SJSA1 (cell line): ENCODE data around the gene NCAPG2. TPM values are rescaled to one million over a fixed set of nuclear protein-coding genes. Genes with fewer than 3 reads are reported as not detected.
A peak's percentile ranks its signal among the peaks of the same experiment; 100 is the strongest.
"Not testable (repeated sequence)": the region's sequence is repeated elsewhere in the genome, so short reads cannot be mapped to it uniquely, and the experiment has no call there.

Source experiments
- DNase-seq, 2 experiments: peaks; one replicate each; pipeline ENCODE4 v3.0.0-alpha.2; 2015 to 2020; ENCODE audit warnings: low spot score in 2 of 2, low read depth in 1 of 2
- H3K27ac ChIP-seq: fragments of 250-450 bp; sonication (Bioruptor Pico); 2 replicates; pipeline ENCODE4 v1.5.1; 2020; ENCODE audit warnings: mild to moderate bottlenecking, moderate library complexity
- H3K27me3 ChIP-seq: fragments of 250-450 bp; sonication (Bioruptor Pico); replicated peaks from 2 replicates; pipeline ENCODE4 v1.5.1; 2020; ENCODE audit warnings: mild to moderate bottlenecking, moderate library complexity
- H3K36me3 ChIP-seq: fragments of 250-450 bp; sonication (Bioruptor Pico); 2 replicates; pipeline ENCODE4 v1.5.1; 2020; ENCODE audit warnings: mild to moderate bottlenecking
- H3K4me1 ChIP-seq: fragments of 250-450 bp; sonication (Bioruptor Pico); replicated peaks from 2 replicates; pipeline ENCODE4 v1.6.1; 2021; ENCODE audit warnings: mild to moderate bottlenecking
- H3K4me3 ChIP-seq: fragments of 250-450 bp; sonication (Bioruptor Pico); 2 replicates; pipeline ENCODE4 v1.5.1; 2020; ENCODE audit warnings: mild to moderate bottlenecking
- H3K9me3 ChIP-seq: fragments of 250-450 bp; sonication (Bioruptor Pico); replicated peaks from 2 replicates; pipeline ENCODE4 v1.5.1; 2020; ENCODE audit warnings: mild to moderate bottlenecking
- total RNA-seq: library from RNA; depleted of rRNA; stranded (reverse); fragments of >200 nt; shearing (Covaris generic); gene quantifications from 2 replicates; pipeline ENCODE4 v1.2.3, GENCODE V29; 2014

NCAPG2 gene
- total RNA-seq, 1 experiment from 2014 or later: 61.4 TPM

DNA sequence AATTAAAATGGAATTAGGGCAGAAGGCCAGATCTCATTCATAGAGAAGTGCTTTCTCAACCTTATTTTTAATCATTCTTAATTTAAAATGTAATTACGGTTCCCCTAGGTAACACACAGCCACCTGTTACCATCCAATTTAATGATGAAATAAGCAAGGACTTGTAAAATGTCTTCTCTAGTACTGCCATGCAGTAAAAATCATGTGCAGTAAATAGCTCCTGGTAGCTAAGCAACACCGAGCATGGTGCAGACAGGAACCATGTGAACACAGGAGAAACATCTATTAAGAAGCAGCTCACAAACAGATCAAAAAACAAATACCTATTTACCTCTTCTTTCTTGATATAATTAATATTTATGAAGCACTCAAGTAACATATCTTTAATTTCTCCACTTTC is 15.1 kb downstream of the NCAPG2 start:
- no peaks in the 10 kb centered on the region for H3K27me3 ChIP-seq

DNA sequence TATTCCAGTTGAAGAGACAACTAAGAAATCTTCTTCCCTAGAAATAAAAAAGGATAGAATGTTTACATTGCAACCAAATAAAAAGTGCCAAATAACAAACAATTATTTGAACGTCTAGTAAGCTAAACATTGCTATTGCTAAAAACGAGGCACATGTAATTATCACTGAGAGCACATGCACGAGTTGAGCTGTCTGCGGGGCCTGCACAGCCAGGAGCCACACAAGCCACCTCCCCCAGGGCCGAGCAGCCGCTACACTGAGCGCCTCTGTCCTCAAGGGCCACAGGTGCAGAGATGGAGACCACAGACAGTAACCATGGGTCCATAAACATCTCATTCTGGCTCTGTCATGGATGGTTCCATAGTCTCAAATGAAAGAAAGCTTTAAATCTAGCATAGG is 17.2 kb downstream of the NCAPG2 start:
- Histone ChIP-seq H3K4me3 (no peak overlapping the region), H3K36me3 (peaks cover 91% of the 10 kb centered on the region)
- DNase-seq: no peak

More for the DNA sequence above, 15.1 kb downstream of the NCAPG2 start:
- Histone ChIP-seq H3K9me3 (no peaks in the 10 kb centered on the region), H3K4me3 (no peak overlapping the region), H3K27ac (no peak overlapping the region), H3K36me3 (peaks cover 96% of the 10 kb centered on the region), H3K4me1 (peaks cover 14% of the 10 kb centered on the region)
- DNase-seq: no peak

DNA sequence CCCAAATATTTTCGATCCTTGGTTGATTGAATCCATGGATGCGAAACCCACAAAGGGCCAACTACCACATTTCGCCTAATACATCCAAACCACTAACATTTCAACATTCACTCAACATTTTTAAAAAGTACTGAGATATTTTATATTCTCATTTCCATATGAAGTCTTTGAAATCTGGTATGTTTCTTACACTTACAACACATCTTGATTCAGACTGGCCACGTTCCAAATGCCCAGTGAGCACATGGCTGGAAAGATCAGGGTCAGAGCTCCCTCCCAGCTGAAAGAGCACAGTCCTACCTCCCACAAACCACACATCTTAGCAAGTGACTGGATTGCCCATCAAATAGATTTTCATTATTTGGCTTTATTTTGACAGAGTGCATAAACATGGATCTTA is 18.9 kb downstream of the NCAPG2 start:
- Histone ChIP-seq H3K27ac (no peak overlapping the region), H3K4me3 (no peak overlapping the region)
- DNase-seq: no peak

More for the DNA sequence above, 17.2 kb downstream of the NCAPG2 start:
- H3K27ac ChIP-seq: no peak overlapping the region
- H3K9me3 ChIP-seq: no peaks in the 10 kb centered on the region
- H3K27me3 ChIP-seq: no peaks in the 10 kb centered on the region
- H3K4me1 ChIP-seq: peaks cover 33% of the 10 kb centered on the region

DNA sequence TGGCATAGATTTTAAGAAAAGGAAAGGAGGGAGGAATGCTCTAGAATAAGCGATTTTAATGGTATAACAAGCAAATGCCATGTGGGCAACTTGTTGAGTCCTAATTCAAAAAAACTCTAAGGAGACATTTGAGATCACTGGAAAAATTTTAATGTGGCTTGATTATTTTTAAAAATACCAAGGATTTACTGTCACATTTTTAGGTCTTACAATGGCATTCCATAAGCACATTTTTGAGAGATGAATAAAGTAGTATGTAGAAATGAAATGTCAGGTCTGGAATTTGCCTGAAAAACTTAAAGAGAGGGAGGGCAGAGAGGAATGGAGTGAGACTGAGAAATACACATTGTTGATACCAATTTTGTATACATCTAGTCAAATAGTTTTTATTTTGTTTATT is 20.3 kb downstream of the NCAPG2 start:
- H3K27ac ChIP-seq: peak overlapping the region; percentile 86

More for the DNA sequence above, 18.9 kb downstream of the NCAPG2 start:
- peaks cover 50% of the 10 kb centered on the region for H3K4me1 ChIP-seq
- peaks cover 84% of the 10 kb centered on the region for H3K36me3 ChIP-seq
- H3K27me3 ChIP-seq: no peaks in the 10 kb centered on the region
- H3K9me3 ChIP-seq: no peaks in the 10 kb centered on the region

DNA sequence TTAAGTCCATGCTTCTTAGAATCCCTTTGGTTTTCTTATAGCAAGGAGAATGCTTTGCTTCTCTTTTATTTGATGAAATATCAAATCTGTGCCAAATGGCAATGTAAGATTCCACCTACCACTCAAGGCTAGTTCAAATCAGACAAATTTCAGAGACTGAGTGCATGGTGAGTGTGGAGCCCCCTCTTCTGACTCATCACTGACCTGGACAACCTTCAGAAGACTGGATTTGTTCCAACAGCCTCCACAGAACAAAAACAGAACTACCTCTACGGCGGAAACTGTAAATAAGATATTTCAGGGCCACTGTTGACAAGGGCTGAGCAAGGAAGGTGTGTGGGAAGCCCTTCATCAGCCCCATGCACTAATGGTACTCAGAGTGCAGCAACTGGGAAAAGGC is 21.1 kb downstream of the NCAPG2 start:
- Histone ChIP-seq H3K9me3 (no peaks in the 10 kb centered on the region), H3K27me3 (no peaks in the 10 kb centered on the region), H3K27ac (peak overlapping the region; percentile 86), H3K4me1 (peaks cover 59% of the 10 kb centered on the region), H3K36me3 (peaks cover 82% of the 10 kb centered on the region), H3K4me3 (no peak overlapping the region)
- DNase-seq: peak in 1 of 2 experiments; percentile 60

More for the DNA sequence above, 20.3 kb downstream of the NCAPG2 start:
- no peak overlapping the region for H3K4me3 ChIP-seq
- H3K27me3 ChIP-seq: no peaks in the 10 kb centered on the region
- H3K9me3 ChIP-seq: no peaks in the 10 kb centered on the region
- peaks cover 59% of the 10 kb centered on the region for H3K4me1 ChIP-seq
- H3K36me3 ChIP-seq: peaks cover 84% of the 10 kb centered on the region
- peak in 1 of 2 experiments; percentile 86 for DNase-seq

DNA sequence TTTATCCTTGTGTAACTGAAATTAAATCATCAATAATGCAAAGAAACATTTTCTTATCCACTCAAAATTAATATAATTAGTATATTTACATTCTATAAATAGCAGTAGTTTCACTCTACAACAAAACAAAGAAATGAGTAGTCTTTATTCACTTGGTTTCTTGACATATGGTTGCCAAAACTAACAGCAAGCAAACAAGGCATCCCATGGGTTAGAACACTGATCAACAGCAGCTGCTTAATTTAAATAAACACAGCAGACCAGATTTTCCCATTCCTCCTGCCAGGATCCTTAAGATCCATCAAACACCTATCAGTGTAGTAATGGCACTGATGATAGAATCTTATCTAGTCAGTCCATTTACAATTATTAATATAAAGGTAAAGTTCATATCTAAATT is 22.1 kb downstream of the NCAPG2 start:
- Histone ChIP-seq H3K9me3 (no peaks in the 10 kb centered on the region), H3K36me3 (peaks cover 79% of the 10 kb centered on the region), H3K27me3 (no peaks in the 10 kb centered on the region), H3K27ac (peak overlapping the region; percentile 86), H3K4me3 (no peak overlapping the region), H3K4me1 (peaks cover 59% of the 10 kb centered on the region)
- no peak for DNase-seq

DNA sequence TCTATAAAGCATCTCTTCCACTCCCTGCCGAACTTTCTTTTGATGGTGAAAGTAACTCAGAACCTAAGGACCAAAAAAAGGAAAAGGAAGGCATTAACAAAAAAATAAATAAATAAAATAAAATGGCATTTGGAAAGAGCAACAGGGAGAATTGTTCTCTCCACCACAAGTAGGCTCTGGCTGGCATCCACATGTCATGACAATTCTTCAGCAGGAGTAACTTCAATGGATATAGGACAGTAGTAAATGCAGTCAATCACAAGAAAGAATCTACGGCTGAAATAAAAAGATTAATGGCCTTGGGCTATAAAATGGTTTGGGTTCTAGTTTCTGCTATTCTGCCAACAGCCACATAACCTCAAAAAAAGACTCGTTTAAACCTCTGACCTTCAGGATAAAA is 23.9 kb downstream of the NCAPG2 start:
- H3K9me3 ChIP-seq: no peaks in the 10 kb centered on the region
- peak in 1 of 2 experiments; percentile 37 for DNase-seq
- H3K27me3 ChIP-seq: no peaks in the 10 kb centered on the region
- H3K27ac ChIP-seq: peak overlapping the region; percentile 36
- H3K4me3 ChIP-seq: no peak overlapping the region
- peaks cover 77% of the 10 kb centered on the region for H3K36me3 ChIP-seq
- peaks cover 60% of the 10 kb centered on the region for H3K4me1 ChIP-seq

DNA sequence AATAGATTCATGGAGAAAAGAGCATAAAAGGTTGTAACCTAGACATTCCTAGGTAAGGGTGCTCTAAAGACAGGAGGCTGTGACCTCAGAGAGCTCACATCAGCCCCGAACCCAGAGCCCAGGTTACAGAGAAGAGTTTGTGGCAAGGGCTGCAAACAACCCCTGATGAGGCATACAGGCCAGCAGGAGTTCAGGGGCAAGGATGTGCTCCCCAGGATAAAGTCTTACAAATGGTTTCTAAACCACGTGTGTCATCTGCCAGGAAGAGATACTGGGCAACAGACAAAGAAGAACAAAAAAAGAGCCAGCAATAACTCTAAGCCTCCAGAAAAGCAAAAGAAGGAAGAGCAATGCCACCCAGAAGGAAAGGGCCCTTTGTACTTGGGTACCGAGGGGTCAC is 27.7 kb downstream of the NCAPG2 start:
- no peak for DNase-seq
- Histone ChIP-seq H3K9me3 (no peaks in the 10 kb centered on the region), H3K4me3 (no peak overlapping the region), H3K27me3 (no peaks in the 10 kb centered on the region), H3K4me1 (peaks cover 36% of the 10 kb centered on the region), H3K27ac (no peak overlapping the region), H3K36me3 (peaks cover 88% of the 10 kb centered on the region)

DNA sequence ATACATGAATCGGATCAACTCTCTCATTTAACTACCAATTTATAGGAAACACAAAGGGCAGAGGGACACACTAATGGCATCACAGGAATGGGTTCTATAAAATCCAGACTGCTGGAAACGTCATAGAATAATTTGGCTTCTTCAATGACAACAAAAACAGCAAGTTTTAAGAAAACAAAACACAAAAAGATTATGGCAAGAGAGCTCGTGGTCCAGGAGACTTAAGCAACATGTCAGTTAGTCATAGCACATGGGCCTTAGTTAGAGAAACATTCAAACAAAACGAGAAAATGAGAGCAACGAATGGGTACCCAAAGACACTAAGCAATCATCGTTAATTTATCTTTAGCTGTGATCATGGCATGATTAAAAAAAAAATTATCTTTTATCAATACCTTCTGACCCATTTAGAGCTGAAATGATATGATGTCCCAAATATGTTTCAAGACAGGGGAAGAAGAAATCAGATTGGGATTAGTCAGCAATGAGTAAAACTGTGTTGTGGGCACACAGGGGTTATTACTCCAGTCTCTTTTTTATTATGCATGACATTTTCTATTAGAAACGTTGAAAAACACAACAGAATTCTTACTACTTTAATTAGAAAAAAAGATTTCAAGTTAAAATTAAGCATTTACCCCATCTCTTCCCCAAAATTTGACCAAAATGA is 28.3 kb downstream of the NCAPG2 start:
- no peaks in the 10 kb centered on the region for H3K27me3 ChIP-seq
- no peak overlapping the region for H3K27ac ChIP-seq
- no peak overlapping the region for H3K4me3 ChIP-seq
- H3K36me3 ChIP-seq: peaks cover 90% of the 10 kb centered on the region
- no peaks in the 10 kb centered on the region for H3K9me3 ChIP-seq
- DNase-seq: no peak
- H3K4me1 ChIP-seq: peaks cover 30% of the 10 kb centered on the region

DNA sequence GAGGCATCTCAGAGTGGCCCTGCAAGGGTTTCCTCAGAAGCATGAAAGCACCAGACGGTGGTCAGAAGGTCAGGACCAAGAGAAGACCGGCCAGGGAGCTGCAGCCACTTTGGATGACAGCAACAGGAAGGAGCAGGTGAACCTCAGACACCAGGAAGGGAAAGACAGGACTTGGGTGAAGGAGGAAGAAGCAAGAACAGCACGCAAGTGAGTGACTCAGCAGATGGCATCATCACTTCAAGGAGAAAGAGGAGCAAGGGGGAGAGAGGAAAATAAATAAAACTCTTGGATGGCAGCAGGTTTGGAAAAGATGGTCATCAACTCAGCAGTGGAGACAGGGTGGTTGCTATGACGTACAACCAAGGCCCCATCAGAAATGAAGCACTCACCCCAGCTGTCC is 31.6 kb downstream of the NCAPG2 start:
- peak in 1 of 2 experiments; percentile 34 for DNase-seq
- Histone ChIP-seq H3K4me1 (peaks cover 22% of the 10 kb centered on the region), H3K27ac (peak overlapping the region; percentile 2; the same call in 1 of the 2 replicates), H3K36me3 (peaks cover 85% of the 10 kb centered on the region), H3K27me3 (no peaks in the 10 kb centered on the region), H3K4me3 (no peak overlapping the region), H3K9me3 (no peaks in the 10 kb centered on the region)

DNA sequence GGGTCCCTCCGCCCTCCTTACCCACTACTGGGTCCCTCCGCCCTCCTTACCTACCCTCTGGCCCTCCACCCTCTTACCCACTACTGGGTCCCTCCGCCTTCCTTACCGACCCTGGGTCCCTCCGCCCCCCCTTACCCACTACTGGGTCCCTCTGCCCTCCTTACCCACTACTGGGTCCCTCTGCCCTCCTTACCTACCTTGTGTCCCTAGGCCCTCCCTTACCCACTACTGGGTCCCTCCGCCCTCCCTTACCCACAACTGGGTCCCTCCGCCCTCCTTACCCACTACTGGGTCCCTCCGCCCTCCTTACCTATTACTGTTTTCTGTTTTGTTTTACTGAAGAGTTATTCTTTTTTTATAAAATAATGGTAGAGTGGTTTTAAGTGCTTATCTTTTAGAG is 36.5 kb downstream of the NCAPG2 start:
- not testable (repeated sequence) for H3K4me3 ChIP-seq, H3K9me3 ChIP-seq, H3K27ac ChIP-seq, H3K27me3 ChIP-seq, DNase-seq
- Histone ChIP-seq H3K36me3 (peaks cover 79% of the 10 kb centered on the region), H3K4me1 (peaks cover 27% of the 10 kb centered on the region)

DNA sequence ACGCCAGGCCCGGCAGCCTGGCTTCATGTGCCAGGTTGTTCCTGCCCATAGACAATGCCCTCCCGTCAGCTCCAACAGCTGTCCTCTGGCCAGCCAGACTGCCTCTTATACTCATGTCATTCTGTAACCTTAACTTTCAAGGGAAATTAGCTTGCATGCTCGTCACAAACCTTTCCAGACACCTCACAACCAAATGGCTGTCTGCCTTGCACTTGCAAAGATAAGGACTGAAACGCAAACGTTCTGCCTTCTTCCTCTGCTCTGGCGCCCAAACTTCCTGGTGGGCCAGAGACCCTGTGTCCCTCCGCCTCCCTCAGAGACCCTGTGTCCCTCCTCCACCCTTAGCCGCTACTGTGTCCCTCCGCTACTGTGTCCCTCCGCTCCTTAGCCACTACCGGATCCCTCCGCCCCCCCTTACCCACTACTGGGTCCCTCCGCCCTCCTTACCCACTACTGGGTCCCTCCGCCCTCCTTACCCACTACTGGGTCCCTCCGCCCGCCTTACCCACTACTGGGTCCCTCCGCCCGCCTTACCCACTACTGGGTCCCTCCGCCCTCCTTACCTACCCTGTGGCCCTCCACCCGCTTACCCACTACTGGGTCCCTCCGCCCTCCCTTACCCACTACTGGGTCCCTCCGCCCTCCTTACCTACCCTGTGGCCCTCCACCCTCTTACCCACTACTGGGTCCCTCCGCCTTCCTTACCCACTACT is 37.5 kb downstream of the NCAPG2 start:
- not testable (repeated sequence) for H3K27ac ChIP-seq, H3K4me3 ChIP-seq, DNase-seq, H3K27me3 ChIP-seq, H3K9me3 ChIP-seq
- Histone ChIP-seq H3K4me1 (peaks cover 33% of the 10 kb centered on the region), H3K36me3 (peaks cover 80% of the 10 kb centered on the region)

DNA sequence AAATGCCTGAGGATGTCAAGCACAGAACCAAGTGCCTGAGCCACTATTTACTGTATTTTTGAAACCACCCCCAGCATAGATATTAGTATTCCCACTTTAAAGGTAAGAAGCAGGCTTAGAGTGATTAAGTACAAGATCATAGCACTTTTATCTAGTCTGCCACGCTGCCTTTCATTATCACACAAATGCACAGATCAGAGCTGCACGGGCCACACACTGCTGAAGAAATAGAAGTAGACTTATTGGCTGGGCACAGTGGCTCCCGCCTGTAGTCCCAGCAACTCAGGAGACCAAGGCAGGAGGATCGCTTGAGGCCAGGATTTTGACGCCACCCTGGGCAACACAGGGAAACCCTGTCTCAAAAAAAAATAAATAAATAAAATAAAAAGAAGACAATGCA is 38.2 kb downstream of the NCAPG2 start:
- Histone ChIP-seq H3K27ac (no peak overlapping the region), H3K4me3 (no peak overlapping the region), H3K36me3 (peaks cover 82% of the 10 kb centered on the region), H3K9me3 (no peaks in the 10 kb centered on the region), H3K27me3 (no peaks in the 10 kb centered on the region), H3K4me1 (peaks cover 40% of the 10 kb centered on the region)
- DNase-seq: no peak

DNA sequence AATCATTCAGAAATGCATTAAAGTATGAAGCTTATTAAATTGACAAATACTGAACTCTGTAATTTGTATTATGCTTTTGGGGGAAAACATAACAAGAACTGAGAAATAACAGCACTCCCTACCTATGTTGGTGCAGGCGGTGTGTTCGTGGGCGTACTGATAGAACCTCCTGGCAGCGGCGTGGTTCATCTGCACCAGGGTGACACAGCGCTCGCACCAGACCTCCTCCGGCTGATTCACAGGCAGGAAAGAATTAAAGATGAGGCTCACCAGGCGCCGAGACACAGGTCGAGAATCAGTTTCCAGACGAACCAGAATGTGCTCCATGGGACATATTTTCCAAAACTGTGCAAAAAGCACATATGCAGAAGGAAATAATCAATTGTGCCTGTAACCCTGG is 40.2 kb downstream of the NCAPG2 start:
- Histone ChIP-seq H3K4me1 (peaks cover 34% of the 10 kb centered on the region), H3K36me3 (peaks cover 86% of the 10 kb centered on the region), H3K27ac (0 out of 2 replicates have a peak overlapping the region, but pooled peaks have one; percentile 42), H3K4me3 (no peak overlapping the region), H3K9me3 (no peaks in the 10 kb centered on the region), H3K27me3 (no peaks in the 10 kb centered on the region)
- DNase-seq: no peak
